Endodermal cell (in vitro differentiated cells): ENCODE data around the gene TGM4. TPM values are rescaled to one million over a fixed set of nuclear protein-coding genes. Genes with fewer than 3 reads are reported as not detected.
"Not testable (repeated sequence)": the region's sequence is repeated elsewhere in the genome, so short reads cannot be mapped to it uniquely, and the experiment has no call there.

ENCODE experiments used
- DNase-seq: peaks from one replicate; pipeline ENCODE4 v3.0.0-alpha.2; 2017
- H3K27ac ChIP-seq: 2 replicates; pipeline ENCODE4 v1.5.1; 2013; ENCODE audit warnings: mild to moderate bottlenecking, low read depth, low read length, moderate library complexity
- H3K27me3 ChIP-seq: 2 replicates; pipeline ENCODE4 v1.6.1; 2013; ENCODE audit warnings: mild to moderate bottlenecking, low read length, moderate library complexity; ENCODE audit not compliant: insufficient read depth, control insufficient read depth, poor library complexity, severe bottlenecking
- H3K36me3 ChIP-seq: 2 replicates; pipeline ENCODE4 v1.7.0; 2013; ENCODE audit warnings: mild to moderate bottlenecking, low read length, moderate library complexity; ENCODE audit not compliant: control insufficient read depth, insufficient read depth
- H3K4me1 ChIP-seq: one replicate; pipeline ENCODE4 v1.7.0; 2013; ENCODE audit warnings: low read length; ENCODE audit not compliant: control insufficient read depth, insufficient read depth
- H3K4me3 ChIP-seq: 2 replicates; pipeline ENCODE4 v1.5.1; 2013; ENCODE audit warnings: mild to moderate bottlenecking, low read length, moderate library complexity
- H3K9ac ChIP-seq: 2 replicates; pipeline ENCODE4 v1.6.1; 2013; ENCODE audit warnings: mild to moderate bottlenecking, low read length, moderate library complexity; ENCODE audit not compliant: poor library complexity, severe bottlenecking; ENCODE audit errors: extremely low read depth
- H3K9me3 ChIP-seq: 2 replicates; pipeline ENCODE4 v1.6.1; 2013; ENCODE audit warnings: mild to moderate bottlenecking, low read length, moderate library complexity; ENCODE audit not compliant: control insufficient read depth
- H3K27ac Mint-ChIP-seq: 2 replicates; pipeline ENCODE4 v1.8.0; 2020; ENCODE audit warnings: mixed read lengths
- H3K27me3 Mint-ChIP-seq: 2 replicates; pipeline ENCODE4 v1.8.0; 2021; ENCODE audit warnings: mild to moderate bottlenecking, mixed read lengths; ENCODE audit not compliant: insufficient read depth
- H3K36me3 Mint-ChIP-seq: 2 replicates; pipeline ENCODE4 v1.8.0; 2020; ENCODE audit warnings: low read depth, mixed read lengths
- H3K4me1 Mint-ChIP-seq: 2 replicates; pipeline ENCODE4 v1.8.0; 2020; ENCODE audit warnings: mixed read lengths
- H3K4me3 Mint-ChIP-seq: 2 replicates; pipeline ENCODE4 v1.8.0; 2020; ENCODE audit warnings: mild to moderate bottlenecking, moderate library complexity, mixed read lengths
- H3K9me3 Mint-ChIP-seq: 2 replicates; pipeline ENCODE4 v1.8.0; 2020; ENCODE audit warnings: mild to moderate bottlenecking, mixed read lengths
- CTCF ChIP-seq: fragments of 200-600 bp; sonication (generic); conservative IDR thresholded peaks from 2 replicates; pipeline ENCODE4 v1.5.0; 2021; ENCODE audit warnings: antibody characterized with exemption, mild to moderate bottlenecking
- WGBS, 2 experiments: methylation state at CpG; one replicate each; pipeline versions ENCODE4 v1.1.5 to v1.1.7; 2013; ENCODE audit warnings: missing lambda C conversion rate in 2 of 2, mixed read lengths in 1 of 2; ENCODE audit not compliant: insufficient coverage in 1 of 2, insufficient read length in 1 of 2; 5-methylcytosine and 5-hydroxymethylcytosine counted together
- total RNA-seq, 2 donors: library from RNA; stranded (reverse); fragmentation: NEBNext Ultra II Directional in 1 of 2; extraction: Animal tissue kit (Norgen Biotek cat#: 25700) in 1 of 2; gene quantifications; 2 replicates in 1 of 2; 3 replicates in 1 of 2; pipeline ENCODE4 v1.2.1, GENCODE V29; 2021

Gene TGM4
- total RNA-seq, 2 donors from 2014 or later: not detected

DNA sequence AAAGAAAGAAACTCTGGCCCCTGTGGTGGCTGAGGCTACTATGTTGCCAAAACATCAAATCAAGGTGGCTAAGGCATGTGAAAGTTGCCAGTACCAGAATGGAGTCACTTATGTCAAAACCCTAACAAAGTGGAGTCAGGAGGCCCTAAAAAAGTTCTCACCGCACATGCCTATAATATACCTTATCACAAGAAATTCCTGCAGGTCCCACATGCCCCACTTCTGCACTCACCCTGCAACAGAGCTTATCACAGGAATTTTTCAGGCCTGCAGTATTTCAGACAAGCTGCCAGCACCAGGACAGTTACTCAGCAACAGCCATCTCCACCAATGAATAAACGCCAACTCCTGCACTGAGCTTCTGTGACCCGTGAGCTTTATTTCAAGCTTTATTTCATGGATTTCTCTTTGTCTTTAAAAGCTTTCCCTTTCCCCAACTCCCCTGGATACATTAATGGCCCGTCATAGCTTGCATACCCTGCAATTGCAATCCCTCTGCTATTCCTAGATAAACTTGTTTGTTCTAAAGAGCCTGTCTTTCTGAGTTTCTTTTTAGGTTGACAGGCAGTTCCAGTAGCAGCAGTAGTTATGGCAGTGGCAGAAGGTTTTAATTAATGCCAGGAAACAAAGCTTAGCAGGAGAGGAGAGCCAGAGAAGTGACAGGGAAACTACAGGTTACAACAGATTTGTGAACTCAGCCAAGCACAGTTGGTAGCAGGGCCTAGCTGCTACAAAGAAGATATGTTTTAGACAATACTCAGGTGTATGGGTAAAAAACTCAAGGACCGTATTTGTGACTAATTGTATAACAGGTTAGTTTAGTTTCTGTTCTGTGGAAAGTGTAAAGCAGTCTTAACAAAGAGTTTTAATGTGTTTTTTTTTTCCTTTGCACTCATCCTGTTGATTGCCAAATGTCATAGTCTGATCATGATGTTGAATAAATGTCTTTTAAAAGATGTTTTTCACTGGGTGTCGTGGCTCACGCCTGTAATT lies 28.6 kb upstream of the TGM4 start:
- no peaks in the 10 kb centered on the region for H3K27me3 ChIP-seq
- H3K9me3 Mint-ChIP-seq: no peaks in the 10 kb centered on the region
- no peak overlapping the region for H3K9ac ChIP-seq
- H3K27me3 Mint-ChIP-seq: no peaks in the 10 kb centered on the region
- 93 to 97% methylated on average over 6 to 7 of the region's 7 CpGs for WGBS, 2 experiments
- H3K36me3 ChIP-seq: peaks cover 49% of the 10 kb centered on the region
- DNase-seq: no peak
- no peaks in the 10 kb centered on the region for H3K9me3 ChIP-seq
- no peak overlapping the region for H3K27ac Mint-ChIP-seq
- H3K4me3 ChIP-seq: no peak overlapping the region
- H3K27ac ChIP-seq: no peak overlapping the region
- H3K4me3 Mint-ChIP-seq: no peak overlapping the region
- TF ChIP-seq CTCF: no peak
- no peaks in the 10 kb centered on the region for H3K4me1 Mint-ChIP-seq
- no peaks in the 10 kb centered on the region for H3K4me1 ChIP-seq
- H3K36me3 Mint-ChIP-seq: peaks cover 42% of the 10 kb centered on the region

DNA sequence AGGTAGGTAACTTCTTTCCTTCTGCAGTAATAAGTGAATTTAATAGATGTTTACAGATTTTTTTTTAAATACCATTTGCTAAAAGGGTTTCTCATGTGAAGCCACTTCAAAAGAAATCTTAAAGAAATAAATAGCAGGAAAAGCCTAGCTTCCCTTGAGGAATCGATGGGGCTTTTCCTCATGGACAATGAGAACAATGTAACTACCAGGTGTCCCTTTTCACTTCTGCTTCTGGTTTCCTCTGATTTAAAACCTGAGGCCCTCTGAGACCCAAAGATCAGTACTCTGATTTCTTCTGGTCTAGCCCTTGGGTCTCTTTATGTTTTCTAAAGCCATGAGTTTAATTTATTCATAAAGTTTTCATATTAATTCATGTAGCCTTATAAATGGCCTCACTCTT lies 25.8 kb upstream of the TGM4 start:
- no peaks in the 10 kb centered on the region for H3K4me1 ChIP-seq
- H3K4me3 ChIP-seq: no peak overlapping the region
- H3K9ac ChIP-seq: no peak overlapping the region
- H3K4me3 Mint-ChIP-seq: no peak overlapping the region
- DNase-seq: no peak
- H3K27me3 Mint-ChIP-seq: no peaks in the 10 kb centered on the region
- no peak for TF ChIP-seq CTCF
- H3K36me3 ChIP-seq: peaks cover 49% of the 10 kb centered on the region
- peaks cover 42% of the 10 kb centered on the region for H3K36me3 Mint-ChIP-seq
- H3K27ac Mint-ChIP-seq: no peak overlapping the region
- 91 to 95% methylated on average over 1 of the region's 1 CpG for WGBS, 2 experiments
- H3K9me3 Mint-ChIP-seq: peaks cover 1% of the 10 kb centered on the region
- no peaks in the 10 kb centered on the region for H3K27me3 ChIP-seq
- H3K9me3 ChIP-seq: peaks cover 6% of the 10 kb centered on the region
- no peak overlapping the region for H3K27ac ChIP-seq
- H3K4me1 Mint-ChIP-seq: no peaks in the 10 kb centered on the region

DNA sequence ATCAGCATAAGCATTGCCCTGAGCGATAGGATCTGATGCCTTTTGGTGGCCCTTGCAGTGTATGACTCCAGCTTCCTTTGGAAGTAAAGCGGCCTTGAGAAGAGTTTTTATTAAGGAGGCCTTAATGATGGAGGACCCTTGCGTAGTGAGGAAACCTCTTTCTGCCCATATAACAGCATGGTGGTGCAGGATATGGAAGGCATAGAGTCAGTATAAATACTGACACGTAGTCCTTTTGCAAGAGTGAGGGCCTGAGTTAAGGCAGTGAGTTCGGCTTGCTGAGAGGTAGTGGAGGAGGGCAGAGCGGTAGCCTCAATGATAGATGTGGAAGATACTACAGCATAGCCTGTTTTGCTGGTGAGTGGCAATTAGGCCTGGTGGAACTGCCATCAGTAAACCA lies 17.7 kb upstream of the TGM4 start:
- Histone ChIP-seq H3K9me3 (peaks cover 13% of the 10 kb centered on the region), H3K36me3 (peaks cover 21% of the 10 kb centered on the region)
- not testable (repeated sequence) for H3K4me1 ChIP-seq, H3K4me3 ChIP-seq, H3K9me3 Mint-ChIP-seq, H3K27me3 ChIP-seq, H3K27me3 Mint-ChIP-seq, H3K4me3 Mint-ChIP-seq, H3K4me1 Mint-ChIP-seq, DNase-seq, H3K9ac ChIP-seq, H3K27ac ChIP-seq, H3K27ac Mint-ChIP-seq
- 96 to 98% methylated on average over 6 of the region's 6 CpGs for WGBS, 2 experiments
- peaks cover 25% of the 10 kb centered on the region for H3K36me3 Mint-ChIP-seq
